MM.1S (cell line): ENCODE measurements around the gene MCU.

Experiments used
- DNase-seq: peaks from one replicate; pipeline ENCODE4 v3.0.0-alpha.2; 2015
- H2AFZ ChIP-seq: fragments of 300-600 bp; sonication (generic); 2 replicates; pipeline ENCODE4 v1.6.0; 2016; ENCODE audit warnings: antibody characterized with exemption, low read length
- H3F3A ChIP-seq: fragments of 300-600 bp; sonication (generic); 2 replicates; pipeline ENCODE4 v1.6.1; 2016; ENCODE audit warnings: mild to moderate bottlenecking, antibody characterized with exemption, low read length, moderate library complexity, mixed read lengths; ENCODE audit not compliant: insufficient read depth
- H3K27ac ChIP-seq: fragments of 300-600 bp; sonication (generic); 2 replicates; pipeline ENCODE4 v1.5.1; 2016; ENCODE audit warnings: mild to moderate bottlenecking, low read length
- H3K27me3 ChIP-seq: fragments of 300-600 bp; sonication (generic); replicated peaks from 2 replicates; pipeline ENCODE4 v1.6.0; 2016; ENCODE audit warnings: low read length; ENCODE audit not compliant: insufficient read depth
- H3K36me3 ChIP-seq: fragments of 300-600 bp; sonication (generic); replicated peaks from 2 replicates; pipeline ENCODE4 v1.6.1; 2016; ENCODE audit warnings: mild to moderate bottlenecking, low read length, mixed read lengths; ENCODE audit not compliant: insufficient read depth
- H3K4me1 ChIP-seq: fragments of 300-600 bp; sonication (generic); 2 replicates; pipeline ENCODE4 v1.6.1; 2016; ENCODE audit warnings: low read length, mixed read lengths
- H3K4me2 ChIP-seq: fragments of 300-600 bp; sonication (generic); 2 replicates; pipeline ENCODE4 v1.6.0; 2016; ENCODE audit warnings: low read depth, low read length
- H3K4me3 ChIP-seq: fragments of 300-600 bp; sonication (generic); 2 replicates; pipeline ENCODE4 v1.5.1; 2016; ENCODE audit warnings: low read length, mixed read lengths
- H3K79me2 ChIP-seq: fragments of 300-600 bp; sonication (generic); 2 replicates; pipeline ENCODE4 v1.6.1; 2016; ENCODE audit warnings: mixed run types, low read length, mixed read lengths
- H3K9ac ChIP-seq: fragments of 300-600 bp; sonication (generic); 2 replicates; pipeline ENCODE4 v1.6.1; 2016; ENCODE audit warnings: low read length, mixed read lengths
- H3K9me2 ChIP-seq: fragments of 300-600 bp; sonication (generic); replicated peaks from 2 replicates; pipeline ENCODE4 v1.6.1; 2016; ENCODE audit warnings: mild to moderate bottlenecking, low read length, mixed read lengths; ENCODE audit not compliant: insufficient read depth
- H3K9me3 ChIP-seq: fragments of 300-600 bp; sonication (generic); replicated peaks from 2 replicates; pipeline ENCODE4 v1.6.1; 2016; ENCODE audit warnings: mild to moderate bottlenecking, low read length, mixed read lengths; ENCODE audit not compliant: insufficient read depth
- H4K20me1 ChIP-seq: fragments of 300-600 bp; sonication (generic); 2 replicates; pipeline ENCODE4 v1.6.1; 2016; ENCODE audit warnings: mild to moderate bottlenecking, low read length, moderate library complexity, mixed read lengths; ENCODE audit not compliant: insufficient read depth
- CTCF ChIP-seq: fragments of 300-600 bp; sonication (generic); IDR thresholded peaks from 2 replicates; pipeline ENCODE4 v1.5.1; 2016; ENCODE audit warnings: antibody characterized with exemption, low read length, mixed read lengths
- EZH2 ChIP-seq: fragments of 300-600 bp; sonication (generic); optimal IDR thresholded peaks from 2 replicates; pipeline ENCODE3; 2017; ENCODE audit warnings: low read depth, mild to moderate bottlenecking, antibody characterized with exemption, low read length, mixed read lengths
- EZH2phosphoT487 ChIP-seq: fragments of 300-600 bp; sonication (generic); IDR thresholded peaks from 2 replicates; pipeline ENCODE4 v1.6.1; 2018; ENCODE audit warnings: antibody characterized with exemption, low read length

Gene MCU

GRCh38 chr10:72747521-72747920 is 55.6 kb downstream of the MCU start:
- TF ChIP-seq CTCF (no peak), EZH2phosphoT487 (no peak), EZH2 (no peak)
- no peaks in the 10 kb centered on the region for H3K79me2 ChIP-seq

DNA sequence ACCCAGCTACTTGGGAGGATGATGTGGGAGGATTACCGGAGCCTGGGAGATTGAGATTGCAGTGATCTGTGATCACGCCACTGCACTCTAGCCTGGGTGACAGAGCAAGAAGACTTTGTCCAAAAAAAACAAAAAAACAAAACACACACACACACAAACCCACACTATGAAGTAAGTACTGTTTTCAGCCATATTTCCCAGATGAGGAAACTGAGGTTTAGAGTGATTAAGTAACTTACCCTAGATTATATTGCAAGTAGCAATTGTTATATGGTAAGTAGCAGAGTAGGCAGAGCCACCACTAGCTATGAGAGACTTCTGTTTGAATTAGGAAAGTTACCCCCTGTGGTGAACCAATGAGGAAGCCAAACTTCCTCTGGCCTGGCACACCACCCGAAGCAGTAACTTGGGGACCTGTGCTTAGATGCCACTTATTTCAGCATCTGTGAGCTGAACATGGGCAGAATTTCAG is 61.9 kb downstream of the MCU start:
- H2AFZ ChIP-seq = no peak overlapping the region
- H3K27ac ChIP-seq = no peak overlapping the region
- peaks cover 7% of the 10 kb centered on the region; the same call in 1 of the 2 replicates for H3F3A ChIP-seq
- no peaks in the 10 kb centered on the region for H3K9me3 ChIP-seq
- TF ChIP-seq CTCF = no peak
- no peak for TF ChIP-seq EZH2phosphoT487
- TF ChIP-seq EZH2 = no peak
- H4K20me1 ChIP-seq = no peaks in the 10 kb centered on the region
- H3K4me3 ChIP-seq = no peak overlapping the region
- no peak for DNase-seq
- H3K4me2 ChIP-seq = no peak overlapping the region
- peaks cover 7% of the 10 kb centered on the region for H3K4me1 ChIP-seq
- H3K79me2 ChIP-seq = no peaks in the 10 kb centered on the region
- H3K9me2 ChIP-seq = no peaks in the 10 kb centered on the region
- H3K9ac ChIP-seq = no peak overlapping the region
- H3K27me3 ChIP-seq = no peaks in the 10 kb centered on the region
- H3K36me3 ChIP-seq = no peaks in the 10 kb centered on the region

More at GRCh38 chr10:72747521-72747920, 55.6 kb downstream of the MCU start:
- Histone ChIP-seq H3F3A (no peaks in the 10 kb centered on the region), H3K9me3 (no peaks in the 10 kb centered on the region), H3K4me2 (no peak overlapping the region), H3K27me3 (no peaks in the 10 kb centered on the region), H3K4me1 (no peaks in the 10 kb centered on the region), H3K36me3 (no peaks in the 10 kb centered on the region), H3K9ac (no peak overlapping the region), H4K20me1 (no peaks in the 10 kb centered on the region), H3K9me2 (no peaks in the 10 kb centered on the region), H2AFZ (no peak overlapping the region), H3K4me3 (no peak overlapping the region), H3K27ac (no peak overlapping the region)
- no peak for DNase-seq

GRCh38 chr10:72754275-72755032 is 62.5 kb downstream of the MCU start:
- DNase-seq = no peak
- Histone ChIP-seq H3K9me2 (no peaks in the 10 kb centered on the region), H3K4me3 (no peak overlapping the region), H4K20me1 (no peaks in the 10 kb centered on the region), H3F3A (peaks cover 7% of the 10 kb centered on the region; the same call in 1 of the 2 replicates), H3K9ac (no peak overlapping the region), H3K79me2 (no peaks in the 10 kb centered on the region), H3K9me3 (no peaks in the 10 kb centered on the region), H3K4me2 (no peak overlapping the region), H2AFZ (no peak overlapping the region), H3K27ac (no peak overlapping the region), H3K36me3 (no peaks in the 10 kb centered on the region), H3K27me3 (no peaks in the 10 kb centered on the region), H3K4me1 (peaks cover 7% of the 10 kb centered on the region)
- TF ChIP-seq EZH2 = no peak
- TF ChIP-seq CTCF = no peak
